A549 (cell line): ENCODE data around the gene CHMP3. TPM values are rescaled to one million over a fixed set of nuclear protein-coding genes. Genes with fewer than 3 reads are reported as not detected.

ENCODE experiments used
- ATAC-seq, 2 experiments: fragments of 200-7000 bp in 1 of 2; fragments of >200 bp in 1 of 2; cut with Nextera tagmentation in 1 of 2; cut with Tn5 transposase in 1 of 2; 3 replicates each; pipeline versions ENCODE4 v1.8.0 to v1.9.1; 2018 to 2020; ENCODE audit warnings: mild to moderate bottlenecking in 1 of 2, moderate library complexity in 1 of 2
- CTCF ChIA-PET: fragments of 300-600 bp; sonication (Branson Sonifier 250); formaldehyde crosslinking; extraction: SDS; loops from one replicate; lab custom pipeline; 2021; ENCODE audit warnings: antibody characterized with exemption, inconsistent platforms; lab: Yijun Ruan, JAX
- POLR2A ChIA-PET: fragments of 350-600 bp; formaldehyde crosslinking; extraction: SDS; loops from one replicate; lab custom pipeline; 2021; ENCODE audit warnings: antibody characterized with exemption, inconsistent platforms; lab: Yijun Ruan, JAX
- DNase-seq, 2 experiments: peaks; one replicate each; pipeline versions ENCODE4 v3.0.0 to v3.0.0-alpha.2; 2011 to 2016; ENCODE audit warnings: low read depth in 1 of 2, low spot score in 1 of 2
- FAIRE-seq: peaks from 2 replicates; lab custom pipeline; 2011; peaks lifted over from hg19 to GRCh38; lab: Jason Lieb, UNC
- H3K27ac ChIP-seq, 2 experiments: fragments of >200 bp; sonication (Bioruptor Twin); formaldehyde crosslinking; 3 replicates each; pipeline ENCODE4 v1.5.1; 2016 to 2017
- H3K4me1 ChIP-seq: fragments of >200 bp; sonication (Bioruptor Twin); formaldehyde crosslinking; 3 replicates; pipeline ENCODE4 v1.6.1; 2016
- H3K4me2 ChIP-seq: fragments of >200 bp; sonication (Bioruptor Twin); formaldehyde crosslinking; 3 replicates; pipeline ENCODE4 v1.6.1; 2016
- H3K4me3 ChIP-seq: fragments of >200 bp; sonication (Bioruptor Twin); formaldehyde crosslinking; 3 replicates; pipeline ENCODE4 v1.5.1; 2016
- H3K9me3 ChIP-seq: fragments of >200 bp; sonication (Bioruptor Twin); formaldehyde crosslinking; 3 replicates; pipeline ENCODE4 v1.6.1; 2016
- ATOH8 ChIP-seq: fragments of 250-450 bp; sonication (Bioruptor Pico); IDR thresholded peaks from 2 replicates; pipeline ENCODE4 v1.5.0; 2020; ENCODE audit warnings: low read depth, mild to moderate bottlenecking, moderate library complexity
- BCL3 ChIP-seq: fragments of >200 bp; sonication (Bioruptor Twin); formaldehyde crosslinking; IDR thresholded peaks from 3 replicates; pipeline ENCODE4 v1.6.1; 2016
- BHLHE40 ChIP-seq: IDR thresholded peaks from 2 replicates; pipeline ENCODE4 v1.6.1; 2012; ENCODE audit warnings: low read depth, low read length, inconsistent platforms
- CHD2 ChIP-seq: fragments of 150-350 bp; IDR thresholded peaks from 2 replicates; pipeline ENCODE4 v1.6.1; 2014; ENCODE audit warnings: low read length; ENCODE audit not compliant: partially characterized antibody
- ELK1 ChIP-seq: fragments of 150-350 bp; IDR thresholded peaks from 2 replicates; pipeline ENCODE4 v1.6.1; 2014; ENCODE audit warnings: low read depth, mild to moderate bottlenecking, low read length
- FOSL2 ChIP-seq, 2 experiments: fragments of 450-650 bp in 1 of 2; fragments of >200 bp in 1 of 2; sonication (Bioruptor Twin) in 1 of 2; formaldehyde crosslinking; IDR thresholded peaks; 2 replicates each; pipeline versions ENCODE4 v1.5.0 to v1.6.1; 2016 to 2020; ENCODE audit warnings: mild to moderate bottlenecking in 1 of 2, moderate library complexity in 1 of 2
- GATA3 ChIP-seq: IDR thresholded peaks from 2 replicates; pipeline ENCODE4 v1.6.1; 2012; ENCODE audit warnings: borderline replicate concordance
- HEYL ChIP-seq: fragments of 250-450 bp; sonication (Bioruptor Pico); IDR thresholded peaks from 2 replicates; pipeline ENCODE4 v1.8.0; 2021; ENCODE audit warnings: mild to moderate bottlenecking, moderate library complexity
- JUN ChIP-seq, 2 experiments: fragments of >200 bp; sonication (Bioruptor Twin); formaldehyde crosslinking; IDR thresholded peaks; 2 replicates in 1 of 2; 3 replicates in 1 of 2; pipeline ENCODE4 v1.6.1; 2016 to 2017
- JUNB ChIP-seq: fragments of >200 bp; sonication (Bioruptor Twin); formaldehyde crosslinking; IDR thresholded peaks from 2 replicates; pipeline ENCODE4 v1.6.1; 2016
- KDM5A ChIP-seq: fragments of 200-600 bp; sonication (generic); IDR thresholded peaks from 2 replicates; pipeline ENCODE4 v1.6.1; 2016; ENCODE audit warnings: antibody characterized with exemption, mild to moderate bottlenecking
- MAFK ChIP-seq: fragments of 450-650 bp; IDR thresholded peaks from 2 replicates; pipeline ENCODE4 v1.6.1; 2014; ENCODE audit not compliant: partially characterized antibody
- PBX3 ChIP-seq: IDR thresholded peaks from 2 replicates; pipeline ENCODE4 v1.6.1; 2012
- POLR2A ChIP-seq: IDR thresholded peaks from 2 replicates; pipeline ENCODE4 v1.6.1; 2012; ENCODE audit warnings: mild to moderate bottlenecking, low read length
- POLR2AphosphoS2 ChIP-seq: conservative IDR thresholded peaks from 2 replicates; pipeline ENCODE4 v1.6.1; 2012; ENCODE audit warnings: low read length, improper control_type of control experiment, inconsistent platforms
- RARB ChIP-seq: fragments of 250-450 bp; sonication (Bioruptor Pico); IDR thresholded peaks from 2 replicates; pipeline ENCODE4 v1.8.0; 2021; ENCODE audit warnings: mild to moderate bottlenecking, moderate library complexity
- REST ChIP-seq: fragments of 200-600 bp; sonication (generic); IDR thresholded peaks from 2 replicates; pipeline ENCODE4 v1.6.1; 2016; ENCODE audit warnings: antibody characterized with exemption, mild to moderate bottlenecking, moderate library complexity
- RNF2 ChIP-seq: fragments of 200-600 bp; sonication (generic); IDR thresholded peaks from 2 replicates; pipeline ENCODE4 v1.6.1; 2016; ENCODE audit warnings: low read depth, mild to moderate bottlenecking, antibody characterized with exemption, moderate library complexity, borderline replicate concordance
- SREBF2 ChIP-seq: fragments of 450-650 bp; IDR thresholded peaks from 2 replicates; pipeline ENCODE4 v1.6.1; 2014; ENCODE audit warnings: mild to moderate bottlenecking, moderate library complexity
- USF2 ChIP-seq: fragments of 450-650 bp; IDR thresholded peaks from 2 replicates; pipeline ENCODE4 v1.6.1; 2014; ENCODE audit warnings: antibody characterized with exemption
- ZC3H11A ChIP-seq: fragments of 450-650 bp; IDR thresholded peaks from 2 replicates; pipeline ENCODE4 v1.6.1; 2014; ENCODE audit warnings: antibody characterized with exemption, mild to moderate bottlenecking
- WGBS: methylation state at CpG from one replicate; pipeline ENCODE4 v1.1.6; 2017; ENCODE audit errors: missing lambda C conversion rate; 5-methylcytosine and 5-hydroxymethylcytosine counted together
- polyA plus RNA-seq, 4 experiments: library from polyadenylated mRNA; depleted of rRNA in 3 of 4; stranded (reverse); fragments of >200 nt; fragmentation: RNase III in 1 of 4; extraction: RNeasy Plus Mini Kit Qiagen cat#74134 plus additional on column Dnase treatment in 1 of 4; gene quantifications; 2 replicates in 3 of 4; 3 replicates in 1 of 4; pipeline ENCODE4 v1.2.3, GENCODE V29; 2011 to 2017

CHMP3 gene
- polyA plus RNA-seq, 2 of the 4 experiments (the other 2 are of a cell fraction) = 108 to 246 TPM

GRCh38 chr2:86610871-86611270, 47.6 kb upstream of the CHMP3 start:
- WGBS = 96% methylated on average over 1 of the region's 1 CpG
- Histone ChIP-seq H3K4me1 (no peaks in the 10 kb centered on the region; the same call in 2 of the 3 replicates), H3K4me3 (no peak overlapping the region), H3K27ac (no peak overlapping the region), H3K4me2 (no peak overlapping the region), H3K9me3 (no peaks in the 10 kb centered on the region)
- ChIA-PET POLR2A (interaction anchor here (2.1 kb wide), 1 partner anchor 11 kb away, joined by 6 read pairs; no protein-coding TSS in a partner anchor), CTCF (no interaction called here)
- ATAC-seq (no peak), DNase-seq (no peak), FAIRE-seq (no peak)
- TF ChIP-seq JUN (IDR thresholded peaks at IDR 0.05) = no peak

- Histone ChIP-seq H3K9me3 (no peaks in the 10 kb centered on the region), H3K4me2 (no peak overlapping the region), H3K27ac (no peak overlapping the region), H3K4me1 (no peaks in the 10 kb centered on the region), H3K4me3 (no peak overlapping the region)
- POLR2A ChIA-PET = interaction anchor here (2.1 kb wide), 1 partner anchor 13 kb away, joined by 6 read pairs; no protein-coding TSS in a partner anchor
- TF ChIP-seq SREBF2 (no peak), ZC3H11A (no peak), BHLHE40 (no peak), POLR2AphosphoS2 (no peak), HEYL (no peak), MAFK (no peak), RNF2 (no peak), GATA3 (no peak), REST (no peak), FOSL2 (IDR thresholded peaks at IDR 0.05) (no peak), FOSL2 (CRISPR knock-in tag; IDR thresholded peaks at IDR 0.05) (no peak), CHD2 (no peak), USF2 (no peak), KDM5A (no peak)
- no peak for FAIRE-seq
- WGBS = 81% methylated on average over 2 of the region's 2 CpGs
- no peak for ATAC-seq
- CTCF ChIA-PET = interaction anchor here (0.9 to 1.7 kb wide), 3 partner anchors 9 to 14 kb away, joined by 3 to 10 read pairs (median 5); no protein-coding TSS in a partner anchor
- no peak for DNase-seq
Measured at GRCh38 chr2:86608832-86609410, 45.7 kb upstream of the CHMP3 start.

- Histone ChIP-seq H3K4me2 (no peak overlapping the region), H3K9me3 (no peaks in the 10 kb centered on the region), H3K27ac (no peak overlapping the region), H3K4me1 (no peaks in the 10 kb centered on the region), H3K4me3 (no peak overlapping the region)
- POLR2A ChIA-PET = no interaction called here
- DNase-seq (no peak), FAIRE-seq (no peak), ATAC-seq (no peak)
- CTCF ChIA-PET = interaction anchor here (2.0 kb wide), 1 partner anchor 10 kb away, joined by 4 read pairs; no protein-coding TSS in a partner anchor
- TF ChIP-seq BCL3 (no peak), RARB (CRISPR knock-in tag) (no peak), PBX3 (no peak), ATOH8 (CRISPR knock-in tag) (no peak), ELK1 (no peak), ZC3H11A (no peak), POLR2A (no peak), JUNB (no peak)
- 95% methylated on average over 4 of the region's 4 CpGs for WGBS
Measured at GRCh38 chr2:86603905-86604304, 40.7 kb upstream of the CHMP3 start.
